Midbrain (tissue), 1 donor: ENCODE data around the gene ADCY5.

Source experiments
- DNase-seq: peaks from one replicate; lab custom pipeline; 2025; lab: John Stamatoyannopoulos, UW

ADCY5 gene

GRCh38 chr3:123301331-123302184 lies 147.3 kb downstream of the ADCY5 start:
- no peak for DNase-seq

- DNase-seq, result no peak
Measured at GRCh38 chr3:123300583-123300982, 148.3 kb downstream of the ADCY5 start.

GRCh38 chr3:123300056-123300455 lies 148.8 kb downstream of the ADCY5 start:
- DNase-seq, result no peak

- DNase-seq, result no peak
Measured at GRCh38 chr3:123299581-123299980, 149.3 kb downstream of the ADCY5 start.

GRCh38 chr3:123298903-123299302 lies 150.0 kb downstream of the ADCY5 start:
- DNase-seq, result no peak

- no peak for DNase-seq
Measured at GRCh38 chr3:123297627-123297899, 151.3 kb downstream of the ADCY5 start.

- DNase-seq, result no peak
Measured at GRCh38 chr3:123296836-123297626, 151.9 kb downstream of the ADCY5 start.

GRCh38 chr3:123296261-123296660 lies 152.6 kb downstream of the ADCY5 start:
- DNase-seq, result no peak

GRCh38 chr3:123295901-123296250 lies 153.0 kb downstream of the ADCY5 start:
- no peak for DNase-seq

- DNase-seq, result no peak
Measured at GRCh38 chr3:123295171-123295900, 153.6 kb downstream of the ADCY5 start.

- DNase-seq, result no peak
Measured at GRCh38 chr3:123294296-123294938, 154.5 kb downstream of the ADCY5 start.

- no peak for DNase-seq
Measured at GRCh38 chr3:123292321-123293310, 156.3 kb downstream of the ADCY5 start.

- DNase-seq, result no peak
Measured at GRCh38 chr3:123291404-123291803, 157.5 kb downstream of the ADCY5 start.

GRCh38 chr3:123290962-123291361 lies 157.9 kb downstream of the ADCY5 start:
- DNase-seq, result no peak

GRCh38 chr3:123290107-123290930 lies 158.6 kb downstream of the ADCY5 start:
- DNase-seq, result no peak

- no peak for DNase-seq
Measured at GRCh38 chr3:123289391-123290106, 159.3 kb downstream of the ADCY5 start.

- no peak for DNase-seq
Measured at GRCh38 chr3:123287962-123288302, 161.0 kb downstream of the ADCY5 start.

- DNase-seq, result no peak
Measured at GRCh38 chr3:123287051-123287961, 161.6 kb downstream of the ADCY5 start.
